AG04449 (cell line): ENCODE measurements around the gene NAA38.

Source experiments
- CTCF ChIA-PET: fragments of 350-600 bp; formaldehyde crosslinking; extraction: SDS; loops from one replicate; lab custom pipeline; 2021; ENCODE audit warnings: antibody characterized with exemption; lab: Yijun Ruan, JAX
- POLR2A ChIA-PET: fragments of 400-600, 350-600 bp; formaldehyde crosslinking; extraction: SDS; loops from one replicate; lab custom pipeline; 2020; ENCODE audit warnings: antibody characterized with exemption, inconsistent platforms; lab: Yijun Ruan, JAX
- DNase-seq: peaks from one replicate; pipeline ENCODE4 v3.0.0-alpha.2; 2010; ENCODE audit warnings: low read depth, low spot score
- H3K4me3 ChIP-seq: 2 replicates; pipeline ENCODE4 v1.5.1; 2011; ENCODE audit warnings: low read depth, mild to moderate bottlenecking, control low read depth, low read length
- TF ChIP-seq, protein P1 (sequence below): IDR thresholded peaks from one replicate; pipeline ENCODE4 v1.5.1; 2011; ENCODE audit warnings: mild to moderate bottlenecking, moderate library complexity, low read length, control low read depth, inconsistent platforms; ENCODE audit not compliant: insufficient read depth; ENCODE audit errors: missing control alignments

NAA38 gene

DNA sequence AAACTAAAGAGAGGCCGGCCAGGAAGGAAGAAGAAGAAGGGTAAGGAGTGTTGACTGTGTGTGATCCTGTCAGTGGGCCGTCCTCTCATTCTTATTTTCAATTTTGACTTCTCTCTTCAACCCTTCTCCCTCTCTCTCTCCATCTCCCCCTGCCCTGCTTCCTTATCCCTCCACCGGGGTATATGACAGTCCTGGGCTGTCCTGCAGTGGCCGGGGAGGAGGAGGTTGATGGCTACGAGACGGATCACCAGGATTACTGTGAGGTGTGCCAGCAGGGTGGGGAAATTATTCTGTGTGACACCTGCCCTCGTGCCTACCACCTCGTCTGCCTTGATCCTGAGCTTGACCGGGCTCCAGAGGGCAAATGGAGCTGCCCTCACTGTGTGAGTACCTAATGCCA lies 36.9 kb upstream of the NAA38 start:
- H3K4me3 ChIP-seq = no peak overlapping the region
- DNase-seq = no peak
- CTCF ChIA-PET = interaction anchor here (1.0 to 1.7 kb wide), 6 partner anchors 18 to 151 kb away, joined by 3 to 14 read pairs (median 5); no protein-coding TSS in a partner anchor
- POLR2A ChIA-PET = no interaction called here
- TF ChIP-seq, protein P1, sequence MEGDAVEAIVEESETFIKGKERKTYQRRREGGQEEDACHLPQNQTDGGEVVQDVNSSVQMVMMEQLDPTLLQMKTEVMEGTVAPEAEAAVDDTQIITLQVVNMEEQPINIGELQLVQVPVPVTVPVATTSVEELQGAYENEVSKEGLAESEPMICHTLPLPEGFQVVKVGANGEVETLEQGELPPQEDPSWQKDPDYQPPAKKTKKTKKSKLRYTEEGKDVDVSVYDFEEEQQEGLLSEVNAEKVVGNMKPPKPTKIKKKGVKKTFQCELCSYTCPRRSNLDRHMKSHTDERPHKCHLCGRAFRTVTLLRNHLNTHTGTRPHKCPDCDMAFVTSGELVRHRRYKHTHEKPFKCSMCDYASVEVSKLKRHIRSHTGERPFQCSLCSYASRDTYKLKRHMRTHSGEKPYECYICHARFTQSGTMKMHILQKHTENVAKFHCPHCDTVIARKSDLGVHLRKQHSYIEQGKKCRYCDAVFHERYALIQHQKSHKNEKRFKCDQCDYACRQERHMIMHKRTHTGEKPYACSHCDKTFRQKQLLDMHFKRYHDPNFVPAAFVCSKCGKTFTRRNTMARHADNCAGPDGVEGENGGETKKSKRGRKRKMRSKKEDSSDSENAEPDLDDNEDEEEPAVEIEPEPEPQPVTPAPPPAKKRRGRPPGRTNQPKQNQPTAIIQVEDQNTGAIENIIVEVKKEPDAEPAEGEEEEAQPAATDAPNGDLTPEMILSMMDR = no peak

DNA sequence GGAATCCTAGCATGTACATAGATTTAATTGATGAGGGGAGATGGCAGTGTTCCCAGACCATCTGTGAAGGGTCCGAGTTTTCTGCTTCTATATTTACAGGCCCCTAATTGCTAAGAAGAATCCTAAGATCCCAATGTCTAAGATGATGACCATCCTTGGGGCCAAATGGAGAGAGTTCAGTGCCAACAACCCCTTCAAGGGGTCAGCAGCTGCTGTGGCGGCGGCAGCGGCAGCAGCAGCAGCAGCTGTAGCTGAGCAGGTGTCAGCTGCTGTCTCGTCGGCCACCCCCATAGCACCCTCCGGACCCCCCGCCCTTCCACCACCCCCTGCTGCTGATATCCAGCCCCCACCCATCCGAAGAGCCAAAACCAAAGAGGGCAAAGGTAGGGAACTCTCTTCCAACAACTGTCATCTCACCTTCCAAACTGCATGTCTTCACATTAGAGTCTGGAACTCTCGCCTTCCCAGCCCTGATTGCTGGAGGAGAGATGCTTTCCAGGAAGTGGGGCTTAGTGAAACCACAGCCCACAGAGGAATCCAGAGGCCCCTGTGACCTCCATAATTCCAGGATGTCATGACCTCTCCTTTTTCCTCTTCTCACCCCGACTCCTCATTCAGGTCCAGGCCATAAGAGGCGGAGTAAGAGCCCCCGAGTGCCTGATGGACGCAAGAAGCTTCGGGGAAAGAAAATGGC lies 36.0 kb upstream of the NAA38 start:
- POLR2A ChIA-PET = no interaction called here
- no peak for DNase-seq
- H3K4me3 ChIP-seq = no peak overlapping the region
- TF ChIP-seq, protein P1 = no peak
- CTCF ChIA-PET = interaction anchor here (0.6 to 2.0 kb wide), 5 partner anchors 10 to 96 kb away, joined by 3 to 6 read pairs (median 3); no protein-coding TSS in a partner anchor

DNA sequence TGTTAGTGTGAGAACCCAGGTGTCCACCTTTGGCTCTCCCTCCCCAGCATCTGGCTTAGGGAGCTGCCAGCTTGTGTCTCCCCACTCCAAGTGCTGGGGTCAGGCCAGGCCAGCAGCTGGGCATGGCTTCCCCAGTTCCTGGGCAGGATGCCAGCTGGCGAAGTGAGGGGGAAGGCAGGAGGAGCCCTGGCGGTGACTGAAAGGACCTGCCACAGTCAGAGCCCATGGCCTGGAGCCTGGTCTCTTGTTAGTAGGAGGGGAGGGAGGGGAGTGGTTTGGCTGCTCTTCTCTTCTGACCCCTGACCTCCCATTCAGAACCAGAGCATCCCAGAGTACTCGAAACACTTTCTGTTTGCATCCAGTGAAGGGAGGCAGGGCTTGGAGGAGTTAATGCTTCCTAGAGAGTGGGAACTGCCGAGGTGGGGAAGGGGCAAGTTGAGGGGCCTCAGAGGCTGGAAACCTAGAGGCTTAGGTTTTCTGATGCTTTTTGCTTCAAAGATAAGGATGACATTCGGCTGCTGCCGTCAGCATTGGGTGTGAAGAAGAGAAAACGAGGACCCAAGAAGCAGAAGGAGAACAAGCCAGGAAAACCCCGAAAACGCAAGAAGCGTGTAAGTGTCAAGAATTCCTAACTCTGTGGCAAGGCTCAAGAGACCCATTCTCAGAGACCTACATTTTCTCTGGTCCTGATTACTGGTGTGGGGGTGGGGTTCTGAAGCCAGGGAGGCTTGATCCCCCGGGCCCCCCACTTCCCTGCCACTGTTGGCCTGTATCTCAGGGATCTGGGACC lies 32.0 kb upstream of the NAA38 start:
- DNase-seq = no peak
- ChIA-PET CTCF (interaction anchor here (1.0 to 1.3 kb wide), 5 partner anchors 9 to 57 kb away, joined by 3 to 12 read pairs (median 3); no protein-coding TSS in a partner anchor), POLR2A (interaction anchor here (1.2 to 1.3 kb wide), 2 partner anchors 27 to 32 kb away, joined by 3 to 4 read pairs; partner anchors contain the start of genes NAA38 and RNF227)
- TF ChIP-seq, protein P1 = peak; percentile 63
- peak overlapping the region; percentile 32 for H3K4me3 ChIP-seq

DNA sequence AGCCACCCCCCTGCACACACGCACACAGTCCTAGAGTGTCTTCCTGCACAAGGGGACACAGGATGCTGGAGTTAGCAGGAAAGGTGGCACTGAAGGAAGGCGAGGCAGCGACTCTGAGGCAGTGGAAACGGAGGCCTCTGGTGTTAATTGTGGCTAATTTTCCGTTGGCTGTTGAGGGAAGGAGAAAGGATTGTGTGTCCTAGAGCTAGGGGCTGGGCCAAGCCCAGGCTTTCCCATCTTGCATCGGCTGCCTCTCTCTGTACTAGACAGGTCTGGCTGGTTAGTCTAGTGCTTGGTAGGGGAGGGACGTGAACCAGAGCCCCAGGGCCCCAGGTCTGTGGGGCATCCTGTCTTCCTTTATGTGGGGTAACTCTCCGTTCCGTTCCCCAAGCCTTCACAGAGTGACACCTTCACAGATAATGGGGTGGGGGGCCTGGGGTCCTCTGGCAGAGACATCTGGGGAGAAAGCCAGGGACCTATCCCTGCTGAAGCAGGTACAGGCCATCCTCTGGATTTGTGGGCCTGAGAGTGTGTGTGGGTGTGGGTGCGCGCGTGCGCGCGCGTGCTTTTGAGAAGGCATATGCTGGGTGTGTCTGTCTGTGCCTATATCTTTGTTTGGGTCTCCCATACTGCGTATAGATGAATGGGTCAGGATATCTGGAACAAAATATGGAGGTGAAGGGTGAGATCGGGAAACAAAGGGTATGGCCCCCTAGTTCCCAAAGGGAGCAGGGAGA lies 31.0 kb upstream of the NAA38 start, which contains the start of gene CHD3:
CHD3 (plus strand) TSS at position 606 of the 737 bp plus-strand sequence. CDS start 212 bp downstream, outside the sequence.
- H3K4me3 ChIP-seq = peak within 1 kb of the TSS; percentile 67
- CTCF ChIA-PET = interaction anchor here (1.0 to 1.3 kb wide), 4 partner anchors 10 to 56 kb away, joined by 3 to 12 read pairs (median 4); no protein-coding TSS in a partner anchor
- POLR2A ChIA-PET = interaction anchor here (1.2 to 1.3 kb wide), 2 partner anchors 28 to 31 kb away, joined by 3 to 4 read pairs; partner anchors contain the start of genes NAA38 and RNF227
- DNase-seq = no peak
- TF ChIP-seq, protein P1 = no peak

DNA sequence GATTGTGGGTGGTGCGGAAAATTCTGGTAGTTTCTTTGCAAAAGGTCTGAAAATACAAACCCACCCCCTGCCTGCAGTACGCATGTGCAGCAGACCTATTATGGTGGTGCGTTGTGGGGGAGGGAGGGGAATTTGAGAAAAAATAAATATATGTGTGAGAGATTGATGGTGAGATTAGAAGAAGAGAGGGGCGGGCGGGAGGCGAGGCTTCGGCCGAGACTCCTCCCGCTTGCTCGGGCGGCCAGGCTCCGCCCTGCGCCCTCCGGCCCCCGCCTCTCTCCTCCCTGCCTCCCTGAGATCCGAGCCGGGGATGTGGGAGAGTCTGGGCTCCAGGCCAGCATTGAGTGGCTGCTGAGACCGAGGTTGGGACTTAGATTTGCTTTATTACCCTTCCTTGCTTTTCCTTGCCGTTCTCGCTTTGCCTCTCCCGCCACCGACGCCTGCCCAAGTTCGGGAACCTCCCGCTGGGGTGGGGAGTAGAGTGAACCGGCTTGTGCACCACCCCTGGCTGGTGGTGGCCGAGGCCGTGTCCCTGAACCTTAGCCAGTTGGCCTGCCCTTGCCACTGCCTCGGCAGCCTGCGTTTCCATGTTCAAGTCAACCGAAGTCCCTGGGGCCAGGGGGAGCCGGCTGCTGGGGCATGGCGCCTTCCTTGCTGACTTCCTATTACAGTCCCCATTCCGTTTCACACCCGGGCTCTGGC lies 30.3 kb upstream of the NAA38 start:
- ChIA-PET POLR2A (no interaction called here), CTCF (no interaction called here)
- TF ChIP-seq, protein P1 = no peak
- DNase-seq = peak; percentile 90
- peak overlapping the region; percentile 85 for H3K4me3 ChIP-seq
